HG03342 (cell line): ENCODE measurements around the gene SCT.
"Not testable (repeated sequence)": the region's sequence is repeated elsewhere in the genome, so short reads cannot be mapped to it uniquely, and the experiment has no call there.

ENCODE experiments used
- ATAC-seq: cut with Tn5 transposase; IDR thresholded peaks from one replicate; pipeline ENCODE4 v1.9.1; 2021; ENCODE audit warnings: mild to moderate bottlenecking, moderate library complexity; ENCODE audit not compliant: unreplicated experiment

SCT gene, protein sequence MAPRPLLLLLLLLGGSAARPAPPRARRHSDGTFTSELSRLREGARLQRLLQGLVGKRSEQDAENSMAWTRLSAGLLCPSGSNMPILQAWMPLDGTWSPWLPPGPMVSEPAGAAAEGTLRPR

DNA sequence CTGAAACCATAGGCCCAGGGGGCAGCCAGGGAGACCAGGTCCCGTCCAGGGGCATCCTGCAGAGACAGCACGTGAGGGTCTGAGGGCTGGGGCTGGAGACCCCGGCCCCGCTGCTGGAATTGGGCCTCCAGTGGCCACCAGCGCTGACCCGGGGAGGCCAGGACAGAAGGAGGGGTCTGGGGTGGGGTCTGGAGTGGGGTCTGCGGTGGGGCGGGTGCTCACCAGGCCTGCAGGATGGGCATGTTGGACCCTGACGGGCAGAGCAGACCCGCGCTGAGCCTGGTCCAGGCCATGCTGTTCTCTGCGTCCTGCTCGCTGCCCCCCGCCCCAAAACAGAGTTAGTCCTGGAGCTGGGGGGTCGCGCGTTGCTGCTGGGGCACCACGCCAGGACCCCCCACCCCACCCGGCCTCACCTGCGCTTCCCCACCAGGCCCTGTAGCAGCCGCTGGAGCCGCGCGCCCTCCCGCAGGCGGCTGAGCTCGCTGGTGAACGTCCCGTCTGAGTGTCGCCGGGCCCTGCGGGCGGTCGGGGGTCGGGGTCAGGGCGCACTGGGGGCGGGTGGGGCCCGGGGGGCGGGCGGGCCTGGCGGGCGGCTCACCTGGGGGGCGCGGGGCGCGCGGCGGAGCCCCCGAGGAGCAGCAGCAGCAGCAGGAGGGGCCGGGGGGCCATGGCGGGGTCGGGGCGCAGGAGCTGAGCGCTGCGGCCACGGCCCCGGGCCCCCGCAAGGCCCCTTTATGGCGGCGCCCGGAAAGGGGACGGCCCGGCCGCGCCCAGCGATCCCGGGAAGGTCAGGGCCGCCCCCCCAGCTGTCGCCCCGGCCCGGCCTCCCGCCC lies at the start of gene SCT:
TSS of gene SCT (minus strand) at position 707 of the 833 bp plus-strand sequence. CDS start at position 669, 38 bp downstream.
- ATAC-seq: no peak

GRCh38 chr11:674406-674805 lies 47.4 kb upstream of the SCT start:
- ATAC-seq: no peak

GRCh38 chr11:673866-674265 lies 46.9 kb upstream of the SCT start:
- no peak for ATAC-seq

DNA sequence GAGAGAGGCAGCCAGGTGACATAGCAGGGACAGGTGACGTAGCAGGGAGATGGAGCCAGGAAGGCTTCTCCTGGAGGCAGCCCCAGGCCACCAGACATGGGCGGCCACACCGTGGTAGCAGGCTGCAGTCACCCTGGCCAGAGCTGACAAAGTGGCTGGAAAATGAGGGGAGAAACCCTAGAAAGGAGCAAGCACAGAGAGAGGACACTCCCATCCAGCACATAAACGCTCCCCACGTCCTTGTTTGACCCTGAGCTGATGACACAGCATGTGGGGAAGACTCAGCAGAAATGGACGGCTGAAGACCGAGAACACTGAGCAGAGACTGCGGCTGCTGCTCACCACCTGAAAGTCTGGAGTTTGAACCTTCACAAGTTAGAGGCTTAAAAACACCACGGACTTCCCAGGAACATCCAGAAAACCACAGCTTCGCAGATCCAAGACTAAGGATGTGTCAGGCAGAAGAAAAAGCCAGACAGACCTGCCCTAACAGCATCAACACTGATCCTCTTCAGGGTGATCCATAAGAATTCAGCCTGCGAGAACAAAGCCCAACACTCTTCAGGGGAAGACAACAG lies 38.8 kb upstream of the SCT start:
- ATAC-seq: no peak

DNA sequence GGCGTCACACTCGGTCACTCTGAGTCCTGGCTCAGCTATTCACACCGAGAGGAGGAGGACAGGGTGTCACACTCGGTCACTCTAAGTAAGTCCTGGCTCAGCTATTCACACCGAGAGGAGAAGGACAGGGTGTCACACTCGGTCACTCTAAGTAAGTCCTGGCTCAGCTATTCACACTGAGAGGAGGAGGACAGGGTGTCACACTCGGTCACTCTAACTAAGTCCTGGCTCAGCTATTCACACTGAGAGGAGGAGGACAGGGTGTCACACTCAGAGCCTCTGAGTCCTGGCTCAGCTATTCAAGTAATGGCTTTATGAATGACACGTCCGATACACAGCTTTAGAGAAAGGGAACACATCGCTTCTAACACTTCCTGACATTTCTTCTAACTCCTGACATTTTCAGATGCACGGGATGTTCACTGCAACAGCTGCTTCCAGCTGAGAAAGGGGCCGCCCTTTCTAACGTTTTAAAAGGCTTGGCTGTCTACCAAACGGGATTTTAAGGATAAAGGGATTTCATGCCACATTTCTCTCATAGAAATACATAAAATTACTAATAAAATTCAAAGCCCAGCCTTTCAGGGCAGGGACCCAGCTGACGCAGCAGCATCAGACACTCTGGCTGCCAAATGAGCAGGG lies 38.2 kb upstream of the SCT start:
- no peak for ATAC-seq

- no peak for ATAC-seq
Observed at GRCh38 chr11:662689-663274, 35.8 kb upstream of the SCT start.

GRCh38 chr11:660681-661444 lies 33.9 kb upstream of the SCT start:
- no peak for ATAC-seq

DNA sequence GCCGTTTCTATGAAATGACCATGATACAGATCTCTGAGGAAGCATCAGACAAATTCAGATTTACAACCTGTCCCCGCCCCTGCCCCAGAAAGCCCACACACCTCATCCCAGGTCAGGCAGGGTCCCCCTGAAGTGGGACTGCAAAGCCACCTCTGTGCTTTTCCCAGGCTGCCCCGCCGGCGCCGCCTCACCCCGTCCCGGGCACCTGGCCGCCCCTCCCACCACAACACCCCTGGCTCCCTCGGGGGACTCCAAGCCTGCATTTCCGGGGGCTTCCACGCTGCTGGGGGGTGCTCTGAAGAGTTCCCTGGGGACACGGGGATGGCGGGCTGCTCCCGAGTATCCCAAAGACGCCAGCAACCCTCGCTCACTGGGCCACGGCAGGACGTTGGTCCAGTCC lies 33.3 kb upstream of the SCT start:
- no peak for ATAC-seq

- ATAC-seq: no peak
Observed at GRCh38 chr11:659532-660085, 32.6 kb upstream of the SCT start.

DNA sequence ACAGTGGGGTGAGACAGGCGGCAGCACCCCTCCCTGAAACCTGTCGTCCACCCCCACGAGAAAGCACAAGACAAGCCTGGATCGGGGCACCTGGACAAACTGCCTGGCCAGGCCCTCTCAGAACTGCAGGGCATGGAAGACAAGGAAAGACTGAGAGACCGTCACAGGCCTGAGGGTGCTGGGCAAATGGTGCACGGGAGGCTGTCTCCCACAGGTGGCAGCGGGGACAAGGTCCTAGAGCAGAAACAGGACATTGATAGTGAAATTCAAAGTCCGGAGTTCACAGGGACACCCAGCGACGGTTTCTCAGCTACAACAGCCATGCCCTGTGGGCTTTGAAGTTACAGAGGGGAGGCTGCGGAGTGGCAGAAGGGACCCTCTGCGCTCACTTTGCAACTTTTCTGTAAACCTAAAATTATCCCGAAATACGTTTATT lies 30.7 kb upstream of the SCT start:
- no peak for ATAC-seq

- ATAC-seq: no peak
Observed at GRCh38 chr11:656866-657265, 29.9 kb upstream of the SCT start.

- ATAC-seq: no peak
Observed at GRCh38 chr11:656426-656825, 29.4 kb upstream of the SCT start.

DNA sequence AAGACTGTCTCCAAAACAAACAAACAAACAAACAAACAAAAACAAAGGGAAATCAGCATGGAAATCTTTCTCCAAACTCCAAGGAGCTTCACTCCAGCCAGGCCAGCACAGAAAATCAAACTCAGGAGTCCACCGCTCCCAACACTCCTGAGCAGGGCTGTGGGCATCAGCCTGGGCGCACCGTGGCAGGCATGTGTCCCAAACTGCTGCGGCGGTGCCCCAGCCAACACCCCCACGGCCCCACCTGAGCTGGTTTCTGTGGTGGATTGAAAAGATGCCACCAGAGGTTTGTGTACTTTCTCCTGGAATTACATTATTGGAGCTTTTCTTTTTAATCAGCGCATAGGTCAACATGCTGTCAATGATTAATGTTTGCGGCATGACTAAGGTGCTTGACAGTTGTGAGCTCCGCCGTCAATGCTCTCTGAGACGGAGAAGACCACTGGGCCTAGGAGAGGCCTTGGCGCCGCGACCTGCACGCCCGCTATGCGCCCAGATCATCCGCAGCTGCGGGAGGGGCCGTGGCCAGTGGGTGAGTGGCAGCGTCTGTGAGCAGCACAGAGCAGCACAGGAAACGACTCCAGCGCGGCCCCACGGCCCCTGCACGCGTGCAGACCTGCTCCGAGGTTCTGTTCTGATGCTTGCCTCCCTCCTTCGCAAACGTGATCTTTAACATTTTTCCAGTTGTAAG lies 28.2 kb upstream of the SCT start:
- no peak for ATAC-seq

- ATAC-seq: not testable (repeated sequence)
Observed at GRCh38 chr11:654444-654843, 27.5 kb upstream of the SCT start.

- ATAC-seq: no peak
Observed at GRCh38 chr11:653837-654236, 26.9 kb upstream of the SCT start.

- not testable (repeated sequence) for ATAC-seq
Observed at GRCh38 chr11:653136-653535, 26.2 kb upstream of the SCT start.

- no peak for ATAC-seq
Observed at GRCh38 chr11:650482-650881, 23.5 kb upstream of the SCT start.

DNA sequence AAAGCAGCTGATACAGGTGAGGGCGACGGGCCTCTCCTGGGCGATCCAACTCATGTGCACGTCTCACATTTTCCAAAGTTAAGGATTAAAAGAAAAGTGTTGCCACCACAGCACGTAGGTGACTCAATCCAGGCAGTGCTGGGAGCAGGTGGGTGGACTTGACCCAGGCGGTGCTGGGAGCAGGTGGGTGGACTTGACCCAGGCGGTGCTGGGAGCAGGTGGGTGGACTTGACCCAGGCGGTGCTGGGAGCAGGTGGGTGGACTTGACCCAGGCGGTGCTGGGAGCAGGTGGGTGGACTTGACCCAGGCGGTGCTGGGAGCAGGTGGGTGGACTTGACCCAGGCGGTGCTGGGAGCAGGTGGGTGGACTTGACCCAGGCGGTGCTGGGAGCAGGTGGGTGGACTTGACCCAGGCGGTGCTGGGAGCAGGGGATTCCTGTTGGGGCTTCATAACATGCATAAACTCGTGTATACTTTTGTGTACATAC lies 20.7 kb upstream of the SCT start:
- not testable (repeated sequence) for ATAC-seq

GRCh38 chr11:646214-646613 lies 19.2 kb upstream of the SCT start:
- no peak for ATAC-seq

- ATAC-seq: no peak
Observed at GRCh38 chr11:645536-645935, 18.6 kb upstream of the SCT start.
